Psoas muscle (tissue), 8 donors: ENCODE data around the gene TRPV3. TPM values are rescaled to one million over a fixed set of nuclear protein-coding genes. Genes with fewer than 3 reads are reported as not detected.

Source experiments
- ATAC-seq, 4 donors: fragments of 200-7000 bp; cut with Tn5 transposase; one replicate each; pipeline ENCODE4 v1.9.1; 2020; ENCODE audit warnings: moderate library complexity in 3 of 4, mild to moderate bottlenecking in 2 of 4
- DNase-seq, 2 donors: peaks; one replicate each; pipeline ENCODE4 v3.0.0-alpha.2; 2020
- H3K27ac ChIP-seq: fragments of 200-600 bp; one replicate; pipeline ENCODE4 v1.8.0; 2022
- H3K27me3 ChIP-seq, 3 donors: fragments of 200-600 bp in 1 of 3; one replicate each; pipeline versions ENCODE4 v1.6.1 to v1.8.0; 2013 to 2022; ENCODE audit warnings: low read length in 2 of 3, mild to moderate bottlenecking in 2 of 3, moderate library complexity in 1 of 3; ENCODE audit not compliant: insufficient read depth in 3 of 3
- H3K36me3 ChIP-seq, 2 donors: fragments of 200-600 bp in 1 of 2; one replicate each; pipeline versions ENCODE4 v1.6.1 to v1.8.0; 2013 to 2022; ENCODE audit warnings: low read depth in 1 of 2, mild to moderate bottlenecking in 1 of 2, moderate library complexity in 1 of 2; ENCODE audit not compliant: insufficient read depth in 1 of 2
- H3K4me1 ChIP-seq: fragments of 200-600 bp; one replicate; pipeline ENCODE4 v1.8.0; 2022
- H3K4me3 ChIP-seq: fragments of 200-600 bp; one replicate; pipeline ENCODE4 v1.8.0; 2022; ENCODE audit warnings: mild to moderate bottlenecking
- H3K9me3 ChIP-seq: fragments of 200-600 bp; one replicate; pipeline ENCODE4 v1.8.0; 2022
- CTCF ChIP-seq: fragments of 200-600 bp; IDR thresholded peaks from one replicate; pipeline ENCODE4 v1.8.0; 2022; ENCODE audit warnings: antibody characterized with exemption
- WGBS, 3 donors: extraction: QIAGEN DNeasy Blood & Tissue Kit; methylation state at CpG; one replicate each; pipeline versions ENCODE4 v1.1.6 to v1.1.7; 2013; 5-methylcytosine and 5-hydroxymethylcytosine counted together
- intact Hi-C, 2 donors: fragments of 100-400 bp; cut with DNase I; formaldehyde crosslinking; loops; one replicate each; pipeline versions ENCODE4 v1.11.0 to v1.14.2; 2022
- polyA plus RNA-seq, 3 donors: library from polyadenylated mRNA; stranded (reverse); fragments of 200-250 nt; gene quantifications; one replicate each; pipeline ENCODE4 v1.2.3, GENCODE V29; 2013
- total RNA-seq, 4 donors: library from RNA; stranded (reverse); fragmentation: NEBNext Ultra II Directional in 2 of 4; extraction: Animal tissue kit (Norgen Biotek cat#: 25700) in 2 of 4; gene quantifications; one replicate each; pipeline versions ENCODE4 v1.2.1 to v1.2.4, GENCODE V29; 2021 to 2023
- donor health status: healthy with polysubstance abuse.
- donor health status: DM: no; HTN: no; CAD: no; lungs with moderate emphysema.
- donor health status: Bipolar disorder and iron deficiency.
- donor health status: healthy.
- donor health status: DM: yes; HTN: yes; CAD: no.
- donor health status: DM: no; HTN: no; CAD: no.
- donor health status: DM: no; HTN: no; CAD: no.
- donor health status: DM: yes; HTN: yes; CAD: no.

Gene TRPV3
- total and polyA plus RNA-seq, 7 donors = 0.32 to 10.1 (median 0.71) TPM

- WGBS, 3 donors = 73 to 79% (median 78%) methylated on average over 8 of the region's 8 CpGs
Measured at GRCh38 chr17:3539881-3540540, 17.6 kb downstream of the TRPV3 start.

DNA sequence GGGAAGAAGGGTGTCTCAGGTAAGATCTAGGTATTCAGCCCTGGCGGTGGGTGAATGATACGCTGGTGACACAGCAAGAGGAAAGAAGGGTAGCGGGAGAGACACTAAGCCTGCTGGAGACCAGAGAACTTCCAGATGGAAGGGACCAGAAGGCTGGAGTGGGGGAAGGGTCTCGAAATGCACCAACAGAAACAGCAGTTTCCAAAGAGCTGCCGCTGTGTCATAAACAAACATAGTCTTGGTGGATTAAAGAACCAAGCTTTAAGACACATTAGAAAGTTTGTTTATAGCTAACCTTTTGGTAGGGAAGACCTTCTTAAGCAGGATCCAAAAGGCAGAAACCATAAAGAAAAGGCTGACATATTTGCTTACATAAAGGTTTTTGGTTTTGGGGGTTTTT is 20.9 kb downstream of the TRPV3 start:
- Histone ChIP-seq H3K4me3 (no peak overlapping the region), H3K4me1 (no peaks in the 10 kb centered on the region), H3K36me3 (no peaks in the 10 kb centered on the region), H3K9me3 (no peaks in the 10 kb centered on the region), H3K27ac (no peak overlapping the region), H3K27me3 (no peaks in the 10 kb centered on the region)
- ATAC-seq (no peak), DNase-seq (no peak)
- intact Hi-C loops = no loop called here
- 85 to 97% (median 93%) methylated on average over 5 of the region's 5 CpGs for WGBS, 3 donors
- TF ChIP-seq CTCF = no peak

More at GRCh38 chr17:3539881-3540540, 17.6 kb downstream of the TRPV3 start:
- no peak overlapping the region for H3K4me3 ChIP-seq
- DNase-seq = no peak
- no peak for ATAC-seq
- no peaks in the 10 kb centered on the region for H3K4me1 ChIP-seq
- H3K27me3 ChIP-seq = no peaks in the 10 kb centered on the region
- no peaks in the 10 kb centered on the region for H3K9me3 ChIP-seq
- H3K36me3 ChIP-seq = no peaks in the 10 kb centered on the region
- no peak for TF ChIP-seq CTCF
- intact Hi-C loops = no loop called here
- H3K27ac ChIP-seq = no peak overlapping the region

DNA sequence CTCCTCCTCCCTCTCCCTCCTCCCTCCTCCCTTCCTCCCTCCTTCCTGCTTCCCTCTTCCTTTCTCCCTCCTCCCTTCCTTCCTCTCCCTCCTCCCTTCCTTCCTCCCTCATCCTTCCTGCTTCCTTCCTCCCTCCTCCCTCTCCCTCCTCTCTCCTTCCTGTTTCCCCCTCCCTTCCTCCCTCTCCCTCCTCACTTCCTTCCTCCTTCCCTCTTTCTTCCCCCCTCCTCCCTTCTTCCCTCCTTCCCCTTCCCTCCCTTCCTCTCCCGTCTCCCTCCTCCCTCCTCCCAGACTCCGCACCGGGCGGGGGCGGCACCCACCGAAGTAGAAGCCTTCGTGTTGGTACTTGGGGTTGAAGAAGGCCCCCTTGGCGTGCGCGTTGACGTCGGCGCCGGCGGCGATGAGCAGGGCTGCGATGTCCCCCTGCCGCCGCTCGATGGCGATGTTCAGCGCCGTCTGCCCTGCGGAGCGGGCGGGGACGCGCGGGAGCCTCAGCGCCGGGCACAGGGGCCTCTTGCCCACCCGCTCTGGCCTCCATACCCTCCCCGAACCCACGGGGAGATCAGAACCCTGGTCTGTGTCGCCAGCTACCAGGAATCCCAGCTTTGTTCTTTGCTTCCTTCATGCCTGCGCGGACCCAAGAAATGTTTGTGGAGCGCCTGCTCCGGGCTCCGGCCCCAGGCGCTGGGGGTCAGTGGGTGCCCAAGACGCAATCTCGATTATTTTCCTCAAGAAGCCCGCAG is 22.2 kb downstream of the TRPV3 start:
- ATAC-seq = peak; percentile 79 to 96 (median 84)
- peak overlapping the region; percentile 41 for H3K27ac ChIP-seq
- peak; percentile 78 to 87 for DNase-seq
- intact Hi-C loops = no loop called here
- H3K4me1 ChIP-seq = no peaks in the 10 kb centered on the region
- WGBS, 3 donors = 4 to 7% (median 5%) methylated on average over 39 to 44 of the region's 44 CpGs
- H3K36me3 ChIP-seq = no peaks in the 10 kb centered on the region
- H3K9me3 ChIP-seq = no peaks in the 10 kb centered on the region
- peak overlapping the region; percentile 62 for H3K4me3 ChIP-seq
- H3K27me3 ChIP-seq = no peaks in the 10 kb centered on the region
- TF ChIP-seq CTCF = peak; percentile 69

DNA sequence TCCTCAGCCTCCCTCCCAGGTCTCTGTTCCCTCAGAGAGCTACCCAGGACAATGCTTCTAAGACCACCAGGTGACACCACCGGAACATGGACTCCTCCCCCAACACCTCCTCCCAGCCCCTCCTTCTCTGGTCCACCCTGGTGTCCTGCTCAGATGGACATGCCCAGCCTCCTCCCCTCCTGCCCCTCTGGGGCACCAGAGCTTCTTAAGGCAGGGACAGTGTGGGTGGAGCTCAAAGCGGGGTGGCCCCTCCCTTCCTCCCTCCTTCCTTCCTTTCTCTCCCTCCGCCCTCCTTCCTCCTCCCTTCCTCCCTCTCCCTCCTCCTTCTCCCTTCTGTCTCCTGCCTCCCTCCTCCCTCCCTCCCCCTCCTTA is 22.7 kb downstream of the TRPV3 start:
- Histone ChIP-seq H3K4me3 (no peak overlapping the region), H3K9me3 (no peaks in the 10 kb centered on the region), H3K36me3 (no peaks in the 10 kb centered on the region), H3K27ac (no peak overlapping the region), H3K4me1 (no peaks in the 10 kb centered on the region), H3K27me3 (no peaks in the 10 kb centered on the region)
- intact Hi-C loops = no loop called here
- DNase-seq = peak; percentile 50 to 79
- TF ChIP-seq CTCF = no peak
- ATAC-seq = peak; percentile 15 to 60 (median 36)
- WGBS, 3 donors = 40 to 56% (median 41%) methylated on average over 3 of the region's 3 CpGs
